ENCODE results near the gene PRAC1. TPM values are rescaled to one million over a fixed set of nuclear protein-coding genes. Genes with fewer than 3 reads are reported as not detected.

Gene PRAC1
- total RNA-seq, 1 donor from 2014 or later = not detected

- Mint-ChIP-seq H3K4me3 (no peak overlapping the region), H3K36me3 (peaks cover 3% of the 10 kb centered on the region), H3K4me1 (peaks cover 2% of the 10 kb centered on the region), H3K27ac (no peak overlapping the region), H3K9me3 (peaks cover 10% of the 10 kb centered on the region), H3K27me3 (ENCODE audit: insufficient read depth, low read depth) (peaks cover 98% of the 10 kb centered on the region)
- Histone ChIP-seq H3K79me2 (ENCODE audit: low read depth) (no peaks in the 10 kb centered on the region), H3K9me3 (ENCODE audit: low read depth) (no peaks in the 10 kb centered on the region), H4K20me1 (ENCODE audit: low read depth) (peaks cover 75% of the 10 kb centered on the region), H3K27me3 (peaks cover 100% of the 10 kb centered on the region), H3K4me2 (no peak overlapping the region), H3K9ac (no peak overlapping the region), H3K4me1 (no peaks in the 10 kb centered on the region), H3K4me3 (no peak overlapping the region), H3K27ac (no peak overlapping the region), H3K36me3 (no peaks in the 10 kb centered on the region), H3F3A (ENCODE audit: low read depth) (no peaks in the 10 kb centered on the region), H2AFZ (replicated peaks) (no peak overlapping the region)
- DNase-seq (ENCODE audit: low spot score) = no peak
- TF ChIP-seq CTCF (IDR thresholded peaks at IDR 0.05) (no peak), EZH2 (IDR thresholded peaks at IDR 0.05) (peak; percentile 55)
Observed at GRCh38 chr17:48734333-48735061, 12.2 kb upstream of the PRAC1 start.

- Histone ChIP-seq H3K79me2 (ENCODE audit: low read depth) (no peaks in the 10 kb centered on the region), H2AFZ (replicated peaks) (no peak overlapping the region), H3K4me3 (no peak overlapping the region), H3K9me3 (ENCODE audit: low read depth) (no peaks in the 10 kb centered on the region), H3K4me2 (no peak overlapping the region), H3K27me3 (peaks cover 100% of the 10 kb centered on the region), H4K20me1 (ENCODE audit: low read depth) (peaks cover 74% of the 10 kb centered on the region), H3F3A (ENCODE audit: low read depth) (no peaks in the 10 kb centered on the region), H3K27ac (no peak overlapping the region), H3K36me3 (no peaks in the 10 kb centered on the region), H3K9ac (no peak overlapping the region), H3K4me1 (no peaks in the 10 kb centered on the region)
- TF ChIP-seq CTCF (IDR thresholded peaks at IDR 0.05) = no peak
- TF ChIP-seq EZH2phosphoT487 (IDR thresholded peaks at IDR 0.05) = peak; percentile 82
- TF ChIP-seq EZH2 (IDR thresholded peaks at IDR 0.05) = peak; percentile 90
- peaks cover 3% of the 10 kb centered on the region for H3K36me3 Mint-ChIP-seq
- H3K27ac Mint-ChIP-seq = no peak overlapping the region
- H3K4me1 Mint-ChIP-seq = peaks cover 2% of the 10 kb centered on the region
- DNase-seq (ENCODE audit: low spot score) = peak; percentile 50
- peaks cover 12% of the 10 kb centered on the region for H3K9me3 Mint-ChIP-seq
- peak overlapping the region; percentile 10 for H3K4me3 Mint-ChIP-seq
- peaks cover 97% of the 10 kb centered on the region for H3K27me3 Mint-ChIP-seq (ENCODE audit: insufficient read depth, low read depth)
Observed at GRCh38 chr17:48733632-48734328, 11.5 kb upstream of the PRAC1 start.

DNA sequence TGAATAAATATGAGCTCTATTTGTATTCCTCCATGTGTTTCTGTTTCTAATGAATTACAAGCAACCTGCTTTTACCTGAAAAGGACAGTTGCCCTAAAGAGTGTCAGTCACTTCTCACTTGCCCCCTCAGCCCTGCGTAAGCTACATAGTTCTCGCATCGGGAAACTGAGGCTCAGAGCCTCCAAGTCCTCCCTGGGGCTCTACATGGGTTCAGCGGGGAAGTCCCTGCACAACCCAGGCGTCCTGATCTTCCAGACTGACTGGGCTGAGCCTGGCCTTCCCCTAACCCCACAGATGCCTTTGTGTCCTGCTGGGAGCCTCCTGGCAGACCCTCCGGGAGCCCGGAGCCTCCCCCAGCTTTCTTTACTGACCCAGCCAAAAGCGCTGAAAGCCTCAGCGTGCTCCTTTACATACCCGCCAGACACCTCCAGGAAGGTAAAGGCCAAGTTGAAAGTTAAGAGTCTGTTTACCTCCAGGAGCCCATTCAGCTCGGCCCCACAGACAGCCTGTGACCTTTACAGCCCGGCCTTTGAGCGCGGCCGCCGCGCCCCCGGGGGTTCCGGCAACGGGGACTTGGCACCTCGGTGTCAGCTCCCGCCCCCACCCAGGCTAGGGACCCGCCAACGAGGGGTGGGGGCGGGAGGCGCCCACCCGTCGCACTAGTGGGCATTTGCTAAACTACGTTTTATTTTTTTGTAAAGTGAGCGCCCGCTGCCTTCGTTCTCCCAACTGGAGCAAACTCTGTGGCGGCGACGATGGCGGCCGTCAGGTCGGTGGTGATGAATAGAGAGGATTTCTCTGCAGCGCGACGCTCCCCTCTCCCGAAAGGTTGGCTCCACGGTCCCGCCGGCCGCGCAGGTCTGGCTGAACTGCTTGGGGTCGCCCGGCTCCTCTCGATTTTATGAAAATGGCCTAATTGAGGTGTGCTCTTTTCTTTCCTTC is 10.6 kb upstream of the PRAC1 start:
- Mint-ChIP-seq H3K4me1 (peaks cover 2% of the 10 kb centered on the region), H3K27me3 (ENCODE audit: insufficient read depth, low read depth) (peaks cover 96% of the 10 kb centered on the region), H3K27ac (no peak overlapping the region), H3K4me3 (peak overlapping the region; percentile 10), H3K36me3 (peaks cover 3% of the 10 kb centered on the region), H3K9me3 (peaks cover 10% of the 10 kb centered on the region)
- H3K4me2 ChIP-seq = no peak overlapping the region
- peak; percentile 87 for TF ChIP-seq EZH2 (IDR thresholded peaks at IDR 0.05)
- no peak for TF ChIP-seq CTCF (IDR thresholded peaks at IDR 0.05)
- peak; percentile 86 for TF ChIP-seq EZH2phosphoT487 (IDR thresholded peaks at IDR 0.05)
- no peaks in the 10 kb centered on the region for H3K36me3 ChIP-seq
- H3F3A ChIP-seq (ENCODE audit: low read depth) = no peaks in the 10 kb centered on the region
- no peak overlapping the region for H3K9ac ChIP-seq
- no peaks in the 10 kb centered on the region for H3K9me3 ChIP-seq (ENCODE audit: low read depth)
- no peaks in the 10 kb centered on the region for H3K4me1 ChIP-seq
- peaks cover 66% of the 10 kb centered on the region for H4K20me1 ChIP-seq (ENCODE audit: low read depth)
- peaks cover 100% of the 10 kb centered on the region for H3K27me3 ChIP-seq
- H3K79me2 ChIP-seq (ENCODE audit: low read depth) = no peaks in the 10 kb centered on the region
- H2AFZ ChIP-seq (replicated peaks) = no peak overlapping the region
- H3K27ac ChIP-seq = no peak overlapping the region
- DNase-seq (ENCODE audit: low spot score) = peak; percentile 50
- H3K4me3 ChIP-seq = no peak overlapping the region
